Fibroblast of villous mesenchyme (primary cell): Measurements from ENCODE around the gene CAMK1D. TPM values are rescaled to one million over a fixed set of nuclear protein-coding genes. Genes with fewer than 3 reads are reported as not detected.
"Not testable (repeated sequence)": the region's sequence is repeated elsewhere in the genome, so short reads cannot be mapped to it uniquely, and the experiment has no call there.

Source experiments
- DNase-seq: peaks from one replicate; pipeline ENCODE4 v3.0.0-alpha.2; 2010; ENCODE audit warnings: low read depth
- H3K4me3 ChIP-seq: 2 replicates; pipeline ENCODE4 v1.5.1; 2011; ENCODE audit warnings: low read depth, mild to moderate bottlenecking, low read length
- total RNA-seq: library from RNA; depleted of rRNA; stranded (reverse); fragments of >200 nt; gene quantifications from 2 replicates; pipeline ENCODE4 v1.2.3, GENCODE V29; 2012
- TF ChIP-seq, protein P1 (sequence below): IDR thresholded peaks from 2 replicates; pipeline ENCODE4 v1.5.1; 2012; ENCODE audit warnings: low read depth, mild to moderate bottlenecking, low read length; ENCODE audit not compliant: insufficient read depth

Gene CAMK1D
- total RNA-seq, 1 donor: 1.3 TPM

GRCh38 chr10:12350925-12351324 lies 1.6 kb downstream of the CAMK1D start:
- DNase-seq: no peak
- TF ChIP-seq, protein P1, sequence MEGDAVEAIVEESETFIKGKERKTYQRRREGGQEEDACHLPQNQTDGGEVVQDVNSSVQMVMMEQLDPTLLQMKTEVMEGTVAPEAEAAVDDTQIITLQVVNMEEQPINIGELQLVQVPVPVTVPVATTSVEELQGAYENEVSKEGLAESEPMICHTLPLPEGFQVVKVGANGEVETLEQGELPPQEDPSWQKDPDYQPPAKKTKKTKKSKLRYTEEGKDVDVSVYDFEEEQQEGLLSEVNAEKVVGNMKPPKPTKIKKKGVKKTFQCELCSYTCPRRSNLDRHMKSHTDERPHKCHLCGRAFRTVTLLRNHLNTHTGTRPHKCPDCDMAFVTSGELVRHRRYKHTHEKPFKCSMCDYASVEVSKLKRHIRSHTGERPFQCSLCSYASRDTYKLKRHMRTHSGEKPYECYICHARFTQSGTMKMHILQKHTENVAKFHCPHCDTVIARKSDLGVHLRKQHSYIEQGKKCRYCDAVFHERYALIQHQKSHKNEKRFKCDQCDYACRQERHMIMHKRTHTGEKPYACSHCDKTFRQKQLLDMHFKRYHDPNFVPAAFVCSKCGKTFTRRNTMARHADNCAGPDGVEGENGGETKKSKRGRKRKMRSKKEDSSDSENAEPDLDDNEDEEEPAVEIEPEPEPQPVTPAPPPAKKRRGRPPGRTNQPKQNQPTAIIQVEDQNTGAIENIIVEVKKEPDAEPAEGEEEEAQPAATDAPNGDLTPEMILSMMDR: no peak
- peak overlapping the region; percentile 70 for H3K4me3 ChIP-seq

DNA sequence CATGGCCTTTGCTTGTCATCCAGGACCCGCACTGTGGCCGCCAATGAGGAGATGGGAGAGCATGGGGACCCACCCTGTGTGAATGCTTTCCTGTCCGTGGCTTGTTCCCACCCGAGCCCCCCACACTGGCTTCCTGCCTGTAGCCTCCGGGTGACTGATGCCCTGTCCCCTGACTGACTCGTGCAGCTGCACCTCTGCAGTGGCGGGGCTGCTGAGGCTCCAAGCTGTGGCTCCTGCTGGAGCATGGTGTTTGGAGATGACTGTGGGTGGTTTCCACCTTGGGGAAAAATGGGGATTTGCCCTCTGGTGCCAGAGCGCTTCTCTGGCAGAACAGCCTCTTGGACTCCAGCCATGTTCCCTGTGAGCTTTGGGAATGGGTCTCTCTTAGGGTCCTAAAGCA lies 2.1 kb downstream of the CAMK1D start:
- H3K4me3 ChIP-seq: no peak overlapping the region
- TF ChIP-seq, protein P1: no peak

DNA sequence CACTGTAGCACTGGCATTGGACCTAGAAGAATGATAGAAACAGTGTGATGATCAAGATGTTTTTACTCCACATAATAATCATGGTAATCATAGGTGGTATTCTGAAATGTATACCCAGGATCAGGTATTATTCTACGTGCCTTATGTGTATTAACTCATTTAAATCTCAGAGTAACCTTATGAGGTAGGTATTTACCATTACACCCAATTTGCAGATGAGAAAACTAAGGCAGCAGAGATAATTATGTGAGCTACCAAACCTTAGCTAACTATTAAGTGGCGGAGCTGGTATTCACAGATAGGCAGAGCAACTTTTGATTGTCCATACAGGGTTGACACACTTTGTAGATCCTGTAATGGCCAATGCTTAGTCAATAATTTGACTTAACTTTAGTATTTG lies 2.5 kb downstream of the CAMK1D start:
- no peak overlapping the region for H3K4me3 ChIP-seq
- TF ChIP-seq, protein P1: no peak

More for the DNA sequence above, 2.1 kb downstream of the CAMK1D start:
- DNase-seq: no peak

DNA sequence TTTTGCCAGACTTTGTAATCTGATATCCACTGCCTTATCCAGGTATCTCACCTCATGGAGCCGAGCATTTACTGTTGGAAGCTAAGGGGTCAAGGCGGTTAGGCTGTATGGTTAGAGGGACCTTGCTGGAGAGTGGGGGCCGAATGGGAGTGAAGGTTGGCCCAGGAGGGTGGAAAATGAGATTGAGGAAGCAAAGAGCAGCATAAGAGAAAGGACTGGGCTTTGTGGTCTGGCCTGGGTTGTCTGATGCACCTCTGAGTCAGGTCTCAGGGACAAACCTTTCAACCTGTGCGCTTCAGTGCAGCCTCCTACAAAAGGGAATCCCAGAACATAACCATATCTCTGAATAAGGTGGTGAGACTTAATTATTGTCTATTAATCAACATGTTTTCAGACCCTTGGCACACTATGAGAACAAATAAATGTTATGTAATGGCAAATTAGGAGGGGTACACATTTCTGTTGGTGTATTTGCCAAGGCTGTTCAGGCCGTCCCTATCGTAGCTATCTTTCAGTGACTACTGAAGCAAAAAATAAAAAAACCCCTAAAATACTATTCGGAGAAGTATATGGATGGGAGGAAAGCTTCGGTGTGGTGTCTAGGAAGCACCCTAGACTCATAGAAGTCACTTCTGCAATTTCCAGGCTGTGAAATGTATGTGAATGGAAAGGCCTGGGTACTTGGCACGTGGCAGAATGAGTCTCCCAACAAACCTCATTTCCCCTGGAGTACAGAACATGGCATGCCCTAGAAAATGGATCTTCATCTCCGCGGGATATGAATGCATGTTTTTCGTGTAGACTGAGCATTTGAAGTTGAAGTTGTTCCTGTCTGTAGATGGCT lies 4.3 kb downstream of the CAMK1D start:
- TF ChIP-seq, protein P1: no peak
- no peak for DNase-seq
- no peak overlapping the region for H3K4me3 ChIP-seq

More for the DNA sequence above, 2.5 kb downstream of the CAMK1D start:
- DNase-seq: no peak

DNA sequence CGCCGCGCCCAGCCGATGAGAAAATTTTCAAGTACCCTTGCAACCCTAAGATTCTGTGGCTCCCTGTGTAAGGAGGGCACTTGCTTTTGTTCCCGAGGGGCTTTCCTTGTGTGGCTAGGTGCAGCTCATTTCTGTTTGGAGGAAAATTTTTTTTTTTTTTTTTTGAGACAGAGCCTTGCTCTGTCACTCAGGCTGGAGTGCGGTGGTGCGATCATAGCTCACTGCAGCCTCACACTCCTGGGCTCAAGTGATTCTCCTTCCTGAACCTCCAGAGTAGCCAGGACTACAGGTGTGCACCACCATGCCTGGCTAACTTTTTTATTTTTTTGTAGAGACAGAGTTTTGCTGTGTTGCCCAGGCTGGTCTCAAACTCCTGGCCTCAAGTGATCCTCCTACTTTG lies 5.3 kb downstream of the CAMK1D start:
- H3K4me3 ChIP-seq, DNase-seq: not testable (repeated sequence)

- no peak for DNase-seq
- no peak overlapping the region for H3K4me3 ChIP-seq
- TF ChIP-seq, protein P1: no peak
These were observed 6.0 kb downstream of the CAMK1D start for GRCh38 chr10:12355384-12355783.

DNA sequence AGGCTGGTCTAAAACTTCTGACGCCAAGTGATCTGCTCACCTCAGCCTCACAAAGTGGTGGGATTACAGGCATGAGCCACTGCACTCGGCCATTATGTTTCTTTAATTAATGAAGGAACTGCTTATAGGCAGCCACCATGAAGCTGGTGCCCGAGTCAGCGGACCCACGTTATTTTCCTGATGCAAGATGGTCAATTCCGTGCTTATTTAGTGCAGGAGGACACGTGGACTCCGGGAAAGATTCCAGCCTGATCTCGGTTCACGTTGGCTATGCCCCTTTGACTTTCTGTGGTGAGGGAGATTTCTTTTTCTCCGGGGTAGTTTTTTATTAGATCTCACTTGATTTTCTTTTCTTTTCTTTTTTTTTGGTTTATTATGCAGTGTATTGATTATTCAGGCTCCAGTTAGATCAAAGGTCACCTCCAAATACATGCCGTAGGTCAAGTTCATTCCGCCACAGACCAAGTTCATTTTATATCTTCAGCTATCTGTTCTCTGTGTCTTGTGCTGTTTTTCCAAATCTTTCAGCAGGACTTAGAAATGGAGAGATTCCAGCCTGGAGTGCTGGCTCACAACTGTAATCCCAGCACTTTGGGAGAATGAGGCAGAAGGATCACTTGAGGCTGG lies 8.3 kb downstream of the CAMK1D start:
- no peak overlapping the region for H3K4me3 ChIP-seq
- DNase-seq: peak; percentile 20
- TF ChIP-seq, protein P1: no peak
